Lower leg skin (tissue), 4 donors: Measurements from ENCODE around the gene KRT10. TPM values are rescaled to one million over a fixed set of nuclear protein-coding genes. Genes with fewer than 3 reads are reported as not detected.

Experiments used
- DNase-seq, 2 donors: peaks; one replicate each; pipeline ENCODE4 v3.0.0-alpha.2; 2019; ENCODE audit warnings: low spot score in 2 of 2
- H3K4me3 ChIP-seq: fragments of 200-600 bp; sonication (generic); 2 replicates; pipeline ENCODE4 v1.5.1; 2017; ENCODE audit warnings: mild to moderate bottlenecking, low read depth; ENCODE audit not compliant: poor library complexity, severe bottlenecking
- CTCF ChIP-seq, 3 donors: fragments of 450-650 bp; IDR thresholded peaks; one replicate each; pipeline ENCODE4 v1.5.1; 2016; ENCODE audit warnings: antibody characterized with exemption in 3 of 3, mild to moderate bottlenecking in 3 of 3, moderate library complexity in 2 of 3
- POLR2A ChIP-seq, 2 donors: fragments of 450-650 bp; IDR thresholded peaks; one replicate each; pipeline ENCODE4 v1.6.1; 2016 to 2017; ENCODE audit warnings: antibody characterized with exemption in 2 of 2, mild to moderate bottlenecking in 1 of 2, moderate library complexity in 1 of 2
- WGBS, 2 donors: methylation state at CpG; one replicate each; pipeline ENCODE4 v1.1.5; 2018; 5-methylcytosine and 5-hydroxymethylcytosine counted together
- intact Hi-C: fragments of 100-400 bp; cut with DNase I; formaldehyde crosslinking; loops from one replicate; pipeline ENCODE4 v1.15.0; 2023; ENCODE audit warnings: low total_unique reads
- total RNA-seq, 4 donors: library from RNA; depleted of rRNA; stranded (reverse); fragments of >200 nt; gene quantifications; one replicate each; pipeline ENCODE4 v1.1.0, GENCODE V29; 2016

KRT10 gene
- total RNA-seq, 4 donors from 2014 or later = 4,878 to 8,317 (median 6,442) TPM

- intact Hi-C loops = no loop called here
- no peak for DNase-seq
- no peak for TF ChIP-seq CTCF (IDR thresholded peaks at IDR 0.05)
- no peak for TF ChIP-seq POLR2A (IDR thresholded peaks at IDR 0.05)
- H3K4me3 ChIP-seq = no peak overlapping the region
- 67 to 70% methylated on average over 10 of the region's 10 CpGs for WGBS, 2 donors
Measured at GRCh38 chr17:40793832-40794231, 28.6 kb downstream of the KRT10 start.

GRCh38 chr17:40791787-40792436 lies 30.5 kb downstream of the KRT10 start:
- WGBS, 2 donors = 16 to 19% methylated on average over 6 of the region's 6 CpGs
- no peak for DNase-seq
- TF ChIP-seq POLR2A (IDR thresholded peaks at IDR 0.05) (no peak), CTCF (IDR thresholded peaks at IDR 0.05) (no peak)
- no peak overlapping the region for H3K4me3 ChIP-seq
- intact Hi-C loops = no loop called here

GRCh38 chr17:40791111-40791510 lies 31.3 kb downstream of the KRT10 start:
- intact Hi-C loops = no loop called here
- TF ChIP-seq CTCF (IDR thresholded peaks at IDR 0.05) (no peak), POLR2A (IDR thresholded peaks at IDR 0.05) (no peak)
- no peak overlapping the region for H3K4me3 ChIP-seq
- WGBS, 2 donors = 50 to 56% methylated on average over 1 of the region's 1 CpG
- no peak for DNase-seq

GRCh38 chr17:40782450-40782849 lies 40.0 kb downstream of the KRT10 start, which contains the start of gene KRT27:
KRT27 (minus strand) TSS chr17:40782550; CDS start chr17:40782493, 57 bp downstream.
- 95 to 100% methylated on average over 4 of the region's 4 CpGs for WGBS, 2 donors
- no peak within 1 kb of the TSS for H3K4me3 ChIP-seq
- no peak for DNase-seq
- intact Hi-C loops = loop anchor here (10.0 kb wide), 1 partner anchor 168 kb away; no protein-coding TSS in a partner anchor
- no peak for TF ChIP-seq CTCF (IDR thresholded peaks at IDR 0.05)
- TF ChIP-seq POLR2A (IDR thresholded peaks at IDR 0.05) = no peak

DNA sequence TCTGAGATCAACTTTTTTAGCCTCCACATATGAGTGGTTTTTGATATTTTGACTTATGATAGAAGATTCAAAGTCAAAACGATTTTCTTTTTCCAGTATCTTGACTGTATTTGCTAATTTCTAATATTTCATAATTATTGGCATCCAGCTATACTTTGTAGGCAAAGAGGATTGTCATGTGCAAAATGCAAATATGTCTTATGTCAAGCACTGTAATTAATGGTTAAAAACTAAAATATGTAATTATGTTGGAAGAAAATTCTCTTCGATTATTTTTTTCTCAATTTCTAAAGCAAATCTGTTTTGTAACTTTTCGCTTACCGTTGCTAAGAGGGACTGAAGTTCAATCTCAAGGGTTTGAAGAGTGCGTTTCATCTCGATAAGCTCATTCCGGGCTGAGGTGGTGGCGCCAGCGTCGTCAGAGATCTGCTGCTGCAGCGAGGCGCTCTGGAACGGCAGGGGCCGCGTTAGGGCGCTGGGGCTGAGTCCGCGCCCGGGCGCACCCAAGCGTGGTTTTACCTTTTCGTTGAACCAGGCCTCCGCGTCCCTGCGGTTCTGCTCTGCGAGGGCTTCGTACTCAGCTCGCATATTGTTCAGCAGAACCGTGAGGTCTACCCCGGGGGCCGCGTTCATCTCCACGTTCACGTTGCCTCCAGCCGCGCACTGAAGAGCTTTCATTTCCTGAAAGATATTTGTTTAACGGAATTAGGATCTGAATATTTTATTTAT lies 43.1 kb downstream of the KRT10 start:
- TF ChIP-seq CTCF (IDR thresholded peaks at IDR 0.05) (no peak), POLR2A (IDR thresholded peaks at IDR 0.05) (no peak)
- intact Hi-C loops = no loop called here
- H3K4me3 ChIP-seq = no peak overlapping the region
- DNase-seq = no peak
- WGBS, 2 donors = 34 to 36% methylated on average over 37 of the region's 37 CpGs
